Measurements from ENCODE around the gene FAM219A.

Gene FAM219A

DNA sequence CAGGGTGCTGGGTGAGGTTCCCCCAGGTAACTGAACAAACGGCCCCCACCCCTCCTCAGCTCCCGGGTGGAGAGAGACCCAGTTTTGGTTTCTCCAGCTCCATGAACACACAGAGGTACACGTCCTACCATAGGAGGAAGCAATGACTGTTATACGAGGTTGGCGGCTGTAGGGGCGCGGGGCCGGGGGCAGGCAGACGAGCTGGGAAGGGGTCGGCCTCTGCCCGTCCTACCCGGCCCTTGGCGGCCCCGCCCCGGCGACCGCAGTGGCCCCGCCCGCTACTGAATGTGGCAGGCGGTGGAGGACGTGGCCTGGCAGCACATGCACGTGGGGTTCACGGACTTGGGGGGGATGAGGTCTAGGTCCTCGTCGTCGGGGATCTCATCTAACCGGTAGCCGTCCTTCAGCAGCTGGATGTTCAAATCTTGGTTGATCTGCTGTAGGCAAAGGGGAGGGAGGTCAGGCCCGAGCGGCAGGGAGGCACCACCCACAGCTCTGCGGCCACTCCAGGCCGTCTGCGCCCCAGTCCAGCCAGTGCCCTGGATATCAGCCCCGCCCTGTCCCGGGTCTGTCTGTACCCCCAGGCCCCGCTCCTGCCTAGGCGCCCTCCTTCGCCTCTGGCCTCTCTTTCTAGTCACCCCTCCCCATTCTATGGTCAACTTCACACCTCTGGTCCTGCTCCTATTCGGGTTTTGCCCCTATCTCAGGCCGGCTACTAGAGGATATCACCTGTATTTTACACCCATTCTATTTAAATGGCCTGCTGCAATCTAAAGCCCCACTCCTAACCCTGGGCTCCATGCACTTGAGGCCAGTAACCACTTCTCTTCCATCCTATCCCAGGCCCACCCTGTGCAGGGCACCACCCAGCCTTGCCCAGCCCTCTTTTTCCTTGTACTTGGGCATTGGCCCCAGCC, 57.4 kb downstream of the FAM219A start:
- H3K36me3 ChIP-seq (ENCODE audit: insufficient read depth, low read length) = peaks cover 74% of the 10 kb centered on the region

DNA sequence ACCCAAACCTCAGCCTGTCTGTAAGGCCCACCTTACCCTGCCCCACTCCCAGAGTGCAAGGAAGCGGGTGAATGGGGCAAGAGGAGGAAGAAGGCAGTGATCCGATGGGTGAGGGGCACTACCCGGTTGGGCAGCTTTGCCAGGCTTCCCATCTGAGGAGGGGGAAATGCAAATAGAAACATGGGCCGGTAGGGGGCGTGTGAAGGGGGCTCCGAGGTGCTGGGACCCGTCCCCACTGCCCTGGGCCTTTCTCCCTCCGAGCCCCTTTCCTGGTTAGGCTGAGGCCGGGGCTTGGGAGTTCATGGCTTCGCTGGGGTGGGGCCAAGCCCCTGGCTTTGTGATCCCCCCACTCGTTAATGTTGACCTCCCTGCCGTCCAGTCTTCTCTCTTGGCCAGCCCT, 58.1 kb downstream of the FAM219A start:
- Histone ChIP-seq H3K4me1 (ENCODE audit: insufficient read depth, low read length) (no peaks in the 10 kb centered on the region), H3K36me3 (ENCODE audit: insufficient read depth, low read length) (peaks cover 73% of the 10 kb centered on the region), H3K4me3 (ENCODE audit: low read length) (no peak overlapping the region), H3K27me3 (ENCODE audit: insufficient read depth, low read length) (no peaks in the 10 kb centered on the region), H3K9me3 (ENCODE audit: low read length) (no peaks in the 10 kb centered on the region), H2AFZ (ENCODE audit: low read depth, low read length) (no peak overlapping the region)

More for the DNA sequence above, 57.4 kb downstream of the FAM219A start:
- Histone ChIP-seq H3K9me3 (ENCODE audit: low read length) (no peaks in the 10 kb centered on the region), H2AFZ (ENCODE audit: low read depth, low read length) (no peak overlapping the region), H3K4me1 (ENCODE audit: insufficient read depth, low read length) (no peaks in the 10 kb centered on the region), H3K27me3 (ENCODE audit: insufficient read depth, low read length) (no peaks in the 10 kb centered on the region), H3K4me3 (ENCODE audit: low read length) (no peak overlapping the region)

- Histone ChIP-seq H3K4me1 (ENCODE audit: insufficient read depth, low read length) (no peaks in the 10 kb centered on the region), H3K27me3 (ENCODE audit: insufficient read depth, low read length) (no peaks in the 10 kb centered on the region), H2AFZ (ENCODE audit: low read depth, low read length) (no peak overlapping the region), H3K4me3 (ENCODE audit: low read length) (no peak overlapping the region), H3K9me3 (ENCODE audit: low read length) (no peaks in the 10 kb centered on the region), H3K36me3 (ENCODE audit: insufficient read depth, low read length) (peaks cover 67% of the 10 kb centered on the region)
Measured at GRCh38 chr9:34399729-34400128, 58.6 kb downstream of the FAM219A start.

GRCh38 chr9:34398875-34399274, 59.5 kb downstream of the FAM219A start:
- peaks cover 66% of the 10 kb centered on the region for H3K36me3 ChIP-seq (ENCODE audit: insufficient read depth, low read length)
- no peaks in the 10 kb centered on the region for H3K9me3 ChIP-seq (ENCODE audit: low read length)
- H2AFZ ChIP-seq (ENCODE audit: low read depth, low read length) = no peak overlapping the region
- no peaks in the 10 kb centered on the region for H3K27me3 ChIP-seq (ENCODE audit: insufficient read depth, low read length)
- no peaks in the 10 kb centered on the region for H3K4me1 ChIP-seq (ENCODE audit: insufficient read depth, low read length)
- H3K4me3 ChIP-seq (ENCODE audit: low read length) = no peak overlapping the region

DNA sequence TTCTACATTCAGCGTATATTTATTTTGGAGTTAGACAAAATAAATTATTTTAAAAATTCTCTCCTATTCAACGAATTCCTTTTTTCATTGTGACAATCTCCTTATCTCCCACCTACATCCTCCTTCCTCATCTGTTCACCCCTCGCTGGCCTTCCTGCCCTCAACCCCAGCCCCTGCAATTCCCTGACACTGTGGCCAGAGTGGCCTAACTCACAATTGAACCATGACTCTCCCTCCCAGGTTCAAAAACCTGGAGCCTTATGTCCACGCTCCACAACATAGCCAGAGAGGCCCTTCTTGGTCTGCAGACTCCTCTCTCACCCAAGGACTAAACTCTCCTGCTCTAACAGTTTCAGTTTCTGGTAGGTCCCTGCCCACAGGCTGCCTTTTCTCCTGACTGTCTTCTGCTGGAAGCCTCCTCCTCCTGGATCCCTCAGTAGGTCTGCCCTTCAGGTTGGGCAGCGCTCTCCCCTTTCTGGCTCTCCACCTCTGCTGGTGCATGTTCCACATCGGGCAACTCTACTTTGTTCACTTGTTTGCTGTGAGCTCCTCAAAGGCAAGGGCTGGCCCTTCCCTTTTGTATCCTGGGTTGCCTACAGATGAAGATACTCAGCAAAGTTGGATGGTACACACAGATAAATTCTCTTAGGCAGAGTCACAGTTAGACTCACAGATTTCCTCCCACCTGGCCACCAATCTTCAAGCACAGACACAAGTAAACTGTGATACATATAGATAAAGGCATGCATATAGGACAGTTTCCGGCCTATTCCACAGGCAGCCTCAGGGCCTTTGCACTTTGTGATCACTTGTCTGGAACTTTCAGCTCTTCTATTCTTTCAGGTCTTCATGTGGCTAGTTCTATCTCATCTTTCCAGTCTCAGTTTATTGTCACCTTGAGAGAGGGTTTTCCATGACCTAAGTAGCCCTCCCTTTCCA, 61.8 kb downstream of the FAM219A start:
- peaks cover 46% of the 10 kb centered on the region for H3K36me3 ChIP-seq (ENCODE audit: insufficient read depth, low read length)
- H2AFZ ChIP-seq (ENCODE audit: low read depth, low read length) = no peak overlapping the region
- H3K4me3 ChIP-seq (ENCODE audit: low read length) = no peak overlapping the region

DNA sequence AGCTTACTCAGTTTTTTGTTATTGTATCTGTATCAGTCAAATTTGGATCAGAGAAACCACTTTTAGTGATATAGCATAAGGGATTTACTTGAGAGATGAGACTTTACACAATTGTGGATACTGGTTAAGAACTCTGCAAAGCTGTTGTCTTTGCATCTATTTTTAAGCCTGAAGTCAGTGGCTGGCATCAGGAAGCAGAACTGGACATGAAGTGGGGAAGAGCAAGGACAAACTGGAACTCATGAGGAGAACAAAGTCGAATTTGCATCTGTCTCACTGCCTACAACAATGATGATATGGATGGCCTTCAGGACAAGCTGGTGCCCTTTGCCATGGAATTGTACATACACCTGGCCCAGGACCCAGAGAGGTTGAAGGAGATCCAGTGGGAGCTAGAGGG, 65.9 kb downstream of the FAM219A start:
- no peaks in the 10 kb centered on the region for H3K9me3 ChIP-seq (ENCODE audit: low read length)
- no peaks in the 10 kb centered on the region for H3K4me1 ChIP-seq (ENCODE audit: insufficient read depth, low read length)
- no peak overlapping the region for H2AFZ ChIP-seq (ENCODE audit: low read depth, low read length)
- H3K36me3 ChIP-seq (ENCODE audit: insufficient read depth, low read length) = peaks cover 9% of the 10 kb centered on the region
- H3K4me3 ChIP-seq (ENCODE audit: low read length) = no peak overlapping the region
- no peaks in the 10 kb centered on the region for H3K27me3 ChIP-seq (ENCODE audit: insufficient read depth, low read length)

More for the DNA sequence above, 61.8 kb downstream of the FAM219A start:
- no peaks in the 10 kb centered on the region for H3K4me1 ChIP-seq (ENCODE audit: insufficient read depth, low read length)
- no peaks in the 10 kb centered on the region for H3K9me3 ChIP-seq (ENCODE audit: low read length)
- no peaks in the 10 kb centered on the region for H3K27me3 ChIP-seq (ENCODE audit: insufficient read depth, low read length)

GRCh38 chr9:34387239-34387638, 71.1 kb downstream of the FAM219A start:
- H3K4me3 ChIP-seq (ENCODE audit: low read length) = no peak overlapping the region
- no peaks in the 10 kb centered on the region for H3K9me3 ChIP-seq (ENCODE audit: low read length)
- H3K4me1 ChIP-seq (ENCODE audit: insufficient read depth, low read length) = no peaks in the 10 kb centered on the region
- H3K36me3 ChIP-seq (ENCODE audit: insufficient read depth, low read length) = no peaks in the 10 kb centered on the region
- no peak overlapping the region for H2AFZ ChIP-seq (ENCODE audit: low read depth, low read length)
- peaks cover 2% of the 10 kb centered on the region for H3K27me3 ChIP-seq (ENCODE audit: insufficient read depth, low read length)

- H3K9me3 ChIP-seq (ENCODE audit: low read length) = no peaks in the 10 kb centered on the region
- no peak overlapping the region for H2AFZ ChIP-seq (ENCODE audit: low read depth, low read length)
- no peaks in the 10 kb centered on the region for H3K4me1 ChIP-seq (ENCODE audit: insufficient read depth, low read length)
- H3K36me3 ChIP-seq (ENCODE audit: insufficient read depth, low read length) = no peaks in the 10 kb centered on the region
- H3K27me3 ChIP-seq (ENCODE audit: insufficient read depth, low read length) = peaks cover 5% of the 10 kb centered on the region
- H3K4me3 ChIP-seq (ENCODE audit: low read length) = no peak overlapping the region
Measured at GRCh38 chr9:34386656-34387055, 71.7 kb downstream of the FAM219A start.

DNA sequence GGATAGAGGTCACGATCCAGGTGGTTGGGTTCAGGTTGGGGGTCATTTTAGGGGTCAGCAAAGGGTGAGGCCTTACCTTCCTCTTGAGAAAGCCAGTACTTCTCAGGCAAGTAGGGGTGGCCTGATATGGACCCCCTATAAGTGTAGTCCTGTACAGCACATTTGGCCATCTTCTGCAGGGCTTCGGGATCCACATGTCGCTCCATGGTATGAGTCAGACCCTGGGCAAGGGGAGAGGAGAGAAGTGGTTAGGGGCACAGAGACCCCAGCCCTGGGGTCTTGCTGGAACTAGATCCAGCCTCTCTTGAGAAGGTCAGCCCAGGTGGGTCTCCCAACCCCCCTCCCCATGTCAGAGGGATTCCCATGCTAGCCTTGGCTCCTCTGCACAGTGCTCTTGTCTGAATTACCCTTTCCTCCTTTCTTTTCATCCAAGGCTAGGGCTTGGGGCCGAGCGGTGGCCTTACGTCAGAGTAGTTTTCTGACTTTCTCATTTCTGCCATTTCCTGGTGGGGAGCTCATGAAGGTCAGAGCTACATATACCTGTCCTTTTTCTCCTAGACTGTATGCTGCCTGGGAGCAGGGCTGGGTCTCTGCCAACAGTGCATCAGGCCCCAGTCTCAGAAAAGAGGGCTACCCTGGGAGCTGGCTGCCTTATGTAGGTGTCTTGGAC, 72.7 kb downstream of the FAM219A start:
- H3K4me1 ChIP-seq (ENCODE audit: insufficient read depth, low read length) = peaks cover 4% of the 10 kb centered on the region
- H3K27me3 ChIP-seq (ENCODE audit: insufficient read depth, low read length) = peaks cover 13% of the 10 kb centered on the region
- H3K9me3 ChIP-seq (ENCODE audit: low read length) = no peaks in the 10 kb centered on the region
- H2AFZ ChIP-seq (ENCODE audit: low read depth, low read length) = no peak overlapping the region
- no peaks in the 10 kb centered on the region for H3K36me3 ChIP-seq (ENCODE audit: insufficient read depth, low read length)
- no peak overlapping the region for H3K4me3 ChIP-seq (ENCODE audit: low read length)

DNA sequence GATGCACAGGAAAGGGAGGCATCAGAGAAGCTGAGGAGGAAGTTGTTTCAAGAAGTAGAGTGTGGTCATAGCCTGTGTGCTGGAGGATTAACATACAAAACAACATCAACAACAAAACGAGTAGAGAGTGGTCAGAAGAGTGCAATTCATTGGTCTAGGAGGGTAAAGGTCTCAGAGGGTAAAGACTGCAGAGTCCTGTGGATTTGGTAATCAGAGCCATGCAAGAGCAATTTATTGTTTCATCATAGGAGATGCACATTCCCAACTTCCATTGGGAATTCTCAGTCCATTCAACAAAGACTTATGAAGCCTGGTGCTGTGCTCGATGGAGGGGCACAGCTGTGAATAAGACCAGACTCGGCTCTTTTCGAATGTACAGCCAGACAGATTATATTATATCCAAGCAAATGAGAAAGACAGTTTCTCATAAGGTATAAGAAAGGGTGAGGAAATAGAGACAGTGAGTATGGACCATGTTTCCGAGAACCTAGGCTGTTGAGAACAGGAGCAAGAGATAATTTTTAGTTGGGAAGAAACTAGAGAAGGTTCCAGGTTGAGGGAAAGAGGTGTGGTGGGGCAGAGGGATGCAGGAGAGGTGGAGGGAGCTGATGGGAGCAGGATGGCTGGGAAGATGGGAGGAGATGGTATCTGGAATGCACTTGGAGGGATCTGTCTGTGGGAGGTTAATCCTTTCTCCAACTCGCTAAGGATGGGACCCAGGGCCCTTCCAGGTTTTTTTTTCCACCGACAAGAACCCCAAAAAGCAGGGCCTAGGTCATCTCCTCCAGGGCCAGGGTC, 73.8 kb downstream of the FAM219A start:
- H2AFZ ChIP-seq (ENCODE audit: low read depth, low read length) = no peak overlapping the region
- no peak overlapping the region for H3K4me3 ChIP-seq (ENCODE audit: low read length)
- peaks cover 23% of the 10 kb centered on the region for H3K27me3 ChIP-seq (ENCODE audit: insufficient read depth, low read length)

GRCh38 chr9:34383904-34384303, 74.5 kb downstream of the FAM219A start:
- H3K4me3 ChIP-seq (ENCODE audit: low read length) = no peak overlapping the region
- H3K4me1 ChIP-seq (ENCODE audit: insufficient read depth, low read length) = peaks cover 8% of the 10 kb centered on the region
- H3K36me3 ChIP-seq (ENCODE audit: insufficient read depth, low read length) = no peaks in the 10 kb centered on the region
- peaks cover 27% of the 10 kb centered on the region for H3K27me3 ChIP-seq (ENCODE audit: insufficient read depth, low read length)
- H2AFZ ChIP-seq (ENCODE audit: low read depth, low read length) = no peak overlapping the region
- H3K9me3 ChIP-seq (ENCODE audit: low read length) = no peaks in the 10 kb centered on the region

More for the DNA sequence above, 73.8 kb downstream of the FAM219A start:
- Histone ChIP-seq H3K9me3 (ENCODE audit: low read length) (no peaks in the 10 kb centered on the region), H3K4me1 (ENCODE audit: insufficient read depth, low read length) (peaks cover 8% of the 10 kb centered on the region), H3K36me3 (ENCODE audit: insufficient read depth, low read length) (no peaks in the 10 kb centered on the region)

GRCh38 chr9:34382879-34383278, 75.5 kb downstream of the FAM219A start:
- Histone ChIP-seq H2AFZ (ENCODE audit: low read depth, low read length) (no peak overlapping the region), H3K27me3 (ENCODE audit: insufficient read depth, low read length) (peaks cover 27% of the 10 kb centered on the region)

More at GRCh38 chr9:34382879-34383278, 75.5 kb downstream of the FAM219A start:
- Histone ChIP-seq H3K36me3 (ENCODE audit: insufficient read depth, low read length) (no peaks in the 10 kb centered on the region), H3K9me3 (ENCODE audit: low read length) (no peaks in the 10 kb centered on the region), H3K4me3 (ENCODE audit: low read length) (no peak overlapping the region), H3K4me1 (ENCODE audit: insufficient read depth, low read length) (peaks cover 8% of the 10 kb centered on the region)

Measured in neuron (in vitro differentiated cells).